ENCODE measurements around the gene IL6ST. TPM values are rescaled to one million over a fixed set of nuclear protein-coding genes. Genes with fewer than 3 reads are reported as not detected.

IL6ST gene
- total RNA-seq, 5 donors from 2014 or later (not counting 1 experiment from before 2014, with no cell fraction given): 113 to 330 (median 129) TPM

GRCh38 chr5:55920784-55921183 is 74.0 kb downstream of the IL6ST start:
- H3K4me1 ChIP-seq (ENCODE audit: control insufficient read depth in 1 of 2, extremely low read depth in 1 of 2, insufficient read depth in 2 of 2, low read length in 2 of 2): peaks cover 4 to 24% of the 10 kb centered on the region in 2 experiments
- DNase-seq: no peak
- Mint-ChIP-seq H3K36me3 (no peaks in the 10 kb centered on the region), H3K9me3 (no peaks in the 10 kb centered on the region), H3K4me3 (no peak overlapping the region), H3K27ac (no peak overlapping the region), H3K4me1 (peaks cover 16 to 25% (median 24%) of the 10 kb centered on the region in 3 donors), H3K27me3 (no peaks in the 10 kb centered on the region)
- CTCF ChIA-PET: interaction anchor here in 1 of 2 donors (0.6 to 1.4 kb wide), 2 partner anchors 14 to 613 kb away, joined by 3 read pairs; partner anchors contain the start of gene DHX29
- 89% methylated on average over 4 of the region's 5 CpGs for WGBS (ENCODE audit: insufficient coverage)
- no peaks in the 10 kb centered on the region for H3K9me3 ChIP-seq
- H3K27ac ChIP-seq (ENCODE audit: low read length): no peak overlapping the region
- peaks cover 0 to 17% of the 10 kb centered on the region in 2 experiments for H3K27me3 ChIP-seq (replicated peaks in 1 of 2; ENCODE audit: control insufficient read depth in 2 of 2, extremely low read depth in 1 of 2, insufficient read depth in 2 of 2, low read length in 1 of 2)
- POLR2A ChIA-PET: no interaction called here
- no peaks in the 10 kb centered on the region for H3K36me3 ChIP-seq (ENCODE audit: control insufficient read depth in 2 of 2, extremely low read depth in 1 of 2, insufficient read depth in 1 of 2, low read length in 1 of 2)
- H3K4me3 ChIP-seq (ENCODE audit: control insufficient read depth in 1 of 2, extremely low read depth in 1 of 2, low read length in 1 of 2): no peak overlapping the region
- no peak for ATAC-seq (replicated peaks in 1 of 4)

GRCh38 chr5:55919625-55920024 is 75.1 kb downstream of the IL6ST start:
- no peak overlapping the region for H3K4me3 Mint-ChIP-seq
- H3K9me3 ChIP-seq: no peaks in the 10 kb centered on the region
- H3K27me3 Mint-ChIP-seq: no peaks in the 10 kb centered on the region
- H3K27ac Mint-ChIP-seq: peak overlapping the region in 1 of 2 donors; percentile 4
- H3K4me1 ChIP-seq (ENCODE audit: control insufficient read depth in 1 of 2, extremely low read depth in 1 of 2, insufficient read depth in 2 of 2, low read length in 2 of 2): peaks cover 4 to 22% of the 10 kb centered on the region in 2 experiments
- CTCF ChIA-PET: interaction anchor here in 1 of 2 donors (0.6 kb wide), 1 partner anchor 15 kb away, joined by 3 read pairs; no protein-coding TSS in a partner anchor
- no peak for DNase-seq
- H3K36me3 Mint-ChIP-seq: no peaks in the 10 kb centered on the region
- peak in 2 of 4 experiments; percentile 49 to 52 for ATAC-seq (replicated peaks in 1 of 4)
- peaks cover 16 to 25% (median 24%) of the 10 kb centered on the region in 3 donors for H3K4me1 Mint-ChIP-seq
- WGBS (ENCODE audit: insufficient coverage): 0% methylated on average over 1 of the region's 3 CpGs
- no peak overlapping the region for H3K27ac ChIP-seq (ENCODE audit: low read length)
- no peaks in the 10 kb centered on the region for H3K9me3 Mint-ChIP-seq
- H3K4me3 ChIP-seq (ENCODE audit: control insufficient read depth in 1 of 2, extremely low read depth in 1 of 2, low read length in 1 of 2): no peak overlapping the region
- POLR2A ChIA-PET: no interaction called here
- no peaks in the 10 kb centered on the region for H3K36me3 ChIP-seq (ENCODE audit: control insufficient read depth in 2 of 2, extremely low read depth in 1 of 2, insufficient read depth in 1 of 2, low read length in 1 of 2)
- H3K27me3 ChIP-seq (replicated peaks in 1 of 2; ENCODE audit: control insufficient read depth in 2 of 2, extremely low read depth in 1 of 2, insufficient read depth in 2 of 2, low read length in 1 of 2): peaks cover 0 to 8% of the 10 kb centered on the region in 2 experiments

GRCh38 chr5:55918087-55919035 is 76.4 kb downstream of the IL6ST start:
- Mint-ChIP-seq H3K27ac (no peak overlapping the region), H3K4me1 (peaks cover 9 to 17% (median 17%) of the 10 kb centered on the region in 3 donors), H3K27me3 (no peaks in the 10 kb centered on the region), H3K36me3 (no peaks in the 10 kb centered on the region), H3K4me3 (no peak overlapping the region), H3K9me3 (no peaks in the 10 kb centered on the region)
- Histone ChIP-seq H3K4me3 (ENCODE audit: control insufficient read depth in 1 of 2, extremely low read depth in 1 of 2, low read length in 1 of 2) (no peak overlapping the region), H3K9me3 (no peaks in the 10 kb centered on the region), H3K4me1 (ENCODE audit: control insufficient read depth in 1 of 2, extremely low read depth in 1 of 2, insufficient read depth in 2 of 2, low read length in 2 of 2) (peaks cover 4 to 14% of the 10 kb centered on the region in 2 experiments), H3K27me3 (replicated peaks in 1 of 2; ENCODE audit: control insufficient read depth in 2 of 2, extremely low read depth in 1 of 2, insufficient read depth in 2 of 2, low read length in 1 of 2) (peaks cover 0 to 7% of the 10 kb centered on the region in 2 experiments), H3K36me3 (ENCODE audit: control insufficient read depth in 2 of 2, extremely low read depth in 1 of 2, insufficient read depth in 1 of 2, low read length in 1 of 2) (no peaks in the 10 kb centered on the region), H3K27ac (ENCODE audit: low read length) (no peak overlapping the region)
- 87% methylated on average over 9 of the region's 17 CpGs for WGBS (ENCODE audit: insufficient coverage)
- CTCF ChIA-PET: no interaction called here
- POLR2A ChIA-PET: no interaction called here
- no peak for ATAC-seq (replicated peaks in 1 of 4)
- DNase-seq: no peak

- Mint-ChIP-seq H3K4me1 (peaks cover 7 to 12% (median 9%) of the 10 kb centered on the region in 3 donors), H3K4me3 (no peak overlapping the region), H3K9me3 (no peaks in the 10 kb centered on the region), H3K27me3 (no peaks in the 10 kb centered on the region), H3K36me3 (no peaks in the 10 kb centered on the region), H3K27ac (no peak overlapping the region)
- Histone ChIP-seq H3K36me3 (ENCODE audit: control insufficient read depth in 2 of 2, extremely low read depth in 1 of 2, insufficient read depth in 1 of 2, low read length in 1 of 2) (no peaks in the 10 kb centered on the region), H3K27me3 (replicated peaks in 1 of 2; ENCODE audit: control insufficient read depth in 2 of 2, extremely low read depth in 1 of 2, insufficient read depth in 2 of 2, low read length in 1 of 2) (peaks cover 0 to 10% of the 10 kb centered on the region in 2 experiments), H3K4me1 (ENCODE audit: control insufficient read depth in 1 of 2, extremely low read depth in 1 of 2, insufficient read depth in 2 of 2, low read length in 2 of 2) (peaks cover 0 to 7% of the 10 kb centered on the region in 2 experiments), H3K9me3 (no peaks in the 10 kb centered on the region), H3K4me3 (ENCODE audit: control insufficient read depth in 1 of 2, extremely low read depth in 1 of 2, low read length in 1 of 2) (no peak overlapping the region), H3K27ac (ENCODE audit: low read length) (no peak overlapping the region)
- ATAC-seq (replicated peaks in 1 of 4) (no peak), DNase-seq (no peak)
- ChIA-PET POLR2A (no interaction called here), CTCF (interaction anchor here in 1 of 2 donors (0.6 kb wide), 1 partner anchor 27 kb away, joined by 5 read pairs; no protein-coding TSS in a partner anchor)
- 97% methylated on average over 4 of the region's 5 CpGs for WGBS (ENCODE audit: insufficient coverage)
These were observed 77.2 kb downstream of the IL6ST start for GRCh38 chr5:55917402-55918086.

GRCh38 chr5:55916986-55917385 is 77.8 kb downstream of the IL6ST start:
- no peak overlapping the region for H3K4me3 ChIP-seq (ENCODE audit: control insufficient read depth in 1 of 2, extremely low read depth in 1 of 2, low read length in 1 of 2)
- peaks cover 0 to 7% of the 10 kb centered on the region in 2 experiments for H3K4me1 ChIP-seq (ENCODE audit: control insufficient read depth in 1 of 2, extremely low read depth in 1 of 2, insufficient read depth in 2 of 2, low read length in 2 of 2)
- no peak for DNase-seq
- H3K36me3 ChIP-seq (ENCODE audit: control insufficient read depth in 2 of 2, extremely low read depth in 1 of 2, insufficient read depth in 1 of 2, low read length in 1 of 2): no peaks in the 10 kb centered on the region
- H3K27ac ChIP-seq (ENCODE audit: low read length): no peak overlapping the region
- Mint-ChIP-seq H3K9me3 (no peaks in the 10 kb centered on the region), H3K4me1 (peaks cover 7 to 12% (median 9%) of the 10 kb centered on the region in 3 donors), H3K27me3 (no peaks in the 10 kb centered on the region), H3K36me3 (no peaks in the 10 kb centered on the region), H3K4me3 (no peak overlapping the region), H3K27ac (no peak overlapping the region)
- peaks cover 0 to 10% of the 10 kb centered on the region in 2 experiments for H3K27me3 ChIP-seq (replicated peaks in 1 of 2; ENCODE audit: control insufficient read depth in 2 of 2, extremely low read depth in 1 of 2, insufficient read depth in 2 of 2, low read length in 1 of 2)
- 79% methylated on average over 10 of the region's 10 CpGs for WGBS (ENCODE audit: insufficient coverage)
- ATAC-seq (replicated peaks in 1 of 4): no peak
- POLR2A ChIA-PET: no interaction called here
- H3K9me3 ChIP-seq: no peaks in the 10 kb centered on the region
- CTCF ChIA-PET: interaction anchor here in 1 of 2 donors (0.6 kb wide), 1 partner anchor 28 kb away, joined by 5 read pairs; no protein-coding TSS in a partner anchor

GRCh38 chr5:55915783-55916182 is 79.0 kb downstream of the IL6ST start:
- no peaks in the 10 kb centered on the region for H3K9me3 Mint-ChIP-seq
- CTCF ChIA-PET: no interaction called here
- no peaks in the 10 kb centered on the region for H3K9me3 ChIP-seq
- no peak overlapping the region for H3K4me3 ChIP-seq (ENCODE audit: control insufficient read depth in 1 of 2, extremely low read depth in 1 of 2, low read length in 1 of 2)
- DNase-seq: no peak
- no peaks in the 10 kb centered on the region for H3K27me3 Mint-ChIP-seq
- 100% methylated on average over 1 of the region's 3 CpGs for WGBS (ENCODE audit: insufficient coverage)
- H3K27ac ChIP-seq (ENCODE audit: low read length): no peak overlapping the region
- H3K27ac Mint-ChIP-seq: no peak overlapping the region
- H3K4me1 ChIP-seq (ENCODE audit: control insufficient read depth in 1 of 2, extremely low read depth in 1 of 2, insufficient read depth in 2 of 2, low read length in 2 of 2): peaks cover 0 to 7% of the 10 kb centered on the region in 2 experiments
- H3K27me3 ChIP-seq (replicated peaks in 1 of 2; ENCODE audit: control insufficient read depth in 2 of 2, extremely low read depth in 1 of 2, insufficient read depth in 2 of 2, low read length in 1 of 2): peaks cover 0 to 10% of the 10 kb centered on the region in 2 experiments
- POLR2A ChIA-PET: no interaction called here
- no peak for ATAC-seq (replicated peaks in 1 of 4)
- H3K36me3 Mint-ChIP-seq: no peaks in the 10 kb centered on the region
- H3K4me1 Mint-ChIP-seq: peaks cover 7 to 12% (median 9%) of the 10 kb centered on the region in 3 donors
- H3K36me3 ChIP-seq (ENCODE audit: control insufficient read depth in 2 of 2, extremely low read depth in 1 of 2, insufficient read depth in 1 of 2, low read length in 1 of 2): no peaks in the 10 kb centered on the region
- no peak overlapping the region for H3K4me3 Mint-ChIP-seq

Measured in T-cell (primary cell).